B cell (primary cell): Measurements from ENCODE around the gene FXYD3.

Experiments used
- EZH2 ChIP-seq: IDR thresholded peaks from 2 replicates; pipeline ENCODE4 v1.6.1; 2012; ENCODE audit warnings: borderline replicate concordance, low read depth, mild to moderate bottlenecking, moderate library complexity, low read length; ENCODE audit not compliant: insufficient read depth, poor library complexity, severe bottlenecking
- TF ChIP-seq, protein P1 (sequence below): fragments of 200-600 bp; IDR thresholded peaks from one replicate; pipeline ENCODE4 v1.8.0; 2022; ENCODE audit warnings: antibody characterized with exemption, mild to moderate bottlenecking

DNA sequence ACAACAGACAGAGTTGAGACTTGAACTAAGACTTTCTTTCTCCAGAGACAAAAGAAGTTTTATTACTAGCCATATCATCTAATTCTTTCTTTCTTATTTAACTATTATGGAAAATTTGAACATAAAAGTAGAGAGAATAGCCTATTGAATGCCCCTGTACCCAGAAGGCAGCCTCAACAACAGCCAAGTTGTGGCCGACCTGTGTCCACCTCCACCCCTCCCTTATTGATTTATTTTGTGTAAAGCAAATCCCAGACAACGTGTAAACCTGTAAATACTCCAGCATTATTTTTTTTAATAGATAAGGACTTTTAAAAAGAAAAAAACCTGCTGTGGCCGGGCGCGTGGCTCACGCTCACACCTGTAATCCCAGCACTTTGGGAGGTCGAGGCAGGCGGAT is 26.1 kb upstream of the FXYD3 start:
- TF ChIP-seq, protein P1, sequence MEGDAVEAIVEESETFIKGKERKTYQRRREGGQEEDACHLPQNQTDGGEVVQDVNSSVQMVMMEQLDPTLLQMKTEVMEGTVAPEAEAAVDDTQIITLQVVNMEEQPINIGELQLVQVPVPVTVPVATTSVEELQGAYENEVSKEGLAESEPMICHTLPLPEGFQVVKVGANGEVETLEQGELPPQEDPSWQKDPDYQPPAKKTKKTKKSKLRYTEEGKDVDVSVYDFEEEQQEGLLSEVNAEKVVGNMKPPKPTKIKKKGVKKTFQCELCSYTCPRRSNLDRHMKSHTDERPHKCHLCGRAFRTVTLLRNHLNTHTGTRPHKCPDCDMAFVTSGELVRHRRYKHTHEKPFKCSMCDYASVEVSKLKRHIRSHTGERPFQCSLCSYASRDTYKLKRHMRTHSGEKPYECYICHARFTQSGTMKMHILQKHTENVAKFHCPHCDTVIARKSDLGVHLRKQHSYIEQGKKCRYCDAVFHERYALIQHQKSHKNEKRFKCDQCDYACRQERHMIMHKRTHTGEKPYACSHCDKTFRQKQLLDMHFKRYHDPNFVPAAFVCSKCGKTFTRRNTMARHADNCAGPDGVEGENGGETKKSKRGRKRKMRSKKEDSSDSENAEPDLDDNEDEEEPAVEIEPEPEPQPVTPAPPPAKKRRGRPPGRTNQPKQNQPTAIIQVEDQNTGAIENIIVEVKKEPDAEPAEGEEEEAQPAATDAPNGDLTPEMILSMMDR: no peak
- TF ChIP-seq EZH2: no peak
